H1 (cell line): ENCODE measurements around the gene PML. TPM values are rescaled to one million over a fixed set of nuclear protein-coding genes. Genes with fewer than 3 reads are reported as not detected.

Source experiments
- MAFK ChIP-seq: IDR thresholded peaks from 2 replicates; pipeline ENCODE4 v1.6.1; 2012; ENCODE audit warnings: low read depth, mild to moderate bottlenecking, improper control_type of control experiment, low read length
- PHF8 ChIP-seq: fragments of 200-600 bp; sonication (generic); conservative IDR thresholded peaks from 2 replicates; pipeline ENCODE4 v1.7.1; 2012; ENCODE audit warnings: low read depth, mild to moderate bottlenecking, inconsistent platforms, low read length, moderate library complexity
- polyA plus RNA-seq, 7 experiments: library from polyadenylated mRNA; depleted of rRNA in 3 of 7; stranded (reverse) in 5 of 7; unstranded in 2 of 7; fragments of >200 nt in 5 of 7; fragments of 200-250 nt in 2 of 7; gene quantifications; 1 replicate in 5 of 7; 2 replicates in 1 of 7; 4 replicates in 1 of 7; pipeline versions ENCODE4 v1.2.1 to v1.2.3, GENCODE V29; 2011 to 2013; ENCODE audit warnings: missing spikeins in 2 of 7, mixed read lengths in 2 of 7
- total RNA-seq: library from RNA; stranded (reverse); fragmentation: NEBNext Ultra II Directional; extraction: Animal tissue kit (Norgen Biotek cat#: 25700); gene quantifications from 2 replicates; pipeline ENCODE4 v1.2.1, GENCODE V29; 2021

The PML gene
- total and polyA plus RNA-seq, 2 of the 8 experiments (the other 6 are each of a cell fraction or from before 2014, with no cell fraction given) = 14.9 to 30.3 TPM

DNA sequence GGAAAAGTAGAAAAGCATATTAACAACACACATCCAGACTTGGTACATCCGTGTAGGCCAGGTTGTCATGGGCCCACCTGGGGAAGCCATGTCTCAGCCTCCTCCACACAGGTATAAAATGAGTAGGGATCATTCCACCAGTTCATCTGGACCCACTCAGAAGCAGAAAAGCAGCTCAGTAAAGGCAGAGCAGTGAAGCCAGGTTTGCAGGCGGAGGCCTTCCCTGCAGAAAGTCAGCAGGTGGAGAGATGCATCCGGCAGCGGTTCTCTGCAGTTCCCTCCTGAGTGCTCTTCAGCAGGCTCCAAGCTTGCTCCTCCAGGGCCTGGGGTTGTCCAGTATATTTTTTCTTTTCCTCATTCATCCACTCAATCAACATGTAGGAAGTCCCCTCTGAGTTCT is 46.1 kb upstream of the PML start (continued):
- TF ChIP-seq MAFK = no peak
- no peak for TF ChIP-seq PHF8
